Activated naive CD4-positive, alpha-beta T cell treated with anti-CD3 and anti-CD28 coated beads, Interleukin-2, amount 50 U/mL, for 16 hours (primary cell): Measurements from ENCODE around the gene PPP4R3B.
A peak's percentile ranks its signal among the peaks of the same experiment; 100 is the strongest.
"Not testable (repeated sequence)": the region's sequence is repeated elsewhere in the genome, so short reads cannot be mapped to it uniquely, and the experiment has no call there.

Source experiments
- DNase-seq: peaks from one replicate; pipeline ENCODE4 v3.0.0-alpha.2; 2020

Gene PPP4R3B

GRCh38 chr2:55592130-55592529 is 25.3 kb downstream of the PPP4R3B start:
- DNase-seq = no peak

- DNase-seq = no peak
Observed at GRCh38 chr2:55590810-55591440, 26.5 kb downstream of the PPP4R3B start.

GRCh38 chr2:55585451-55586080 is 31.9 kb downstream of the PPP4R3B start:
- DNase-seq = no peak

GRCh38 chr2:55581874-55582547 is 35.4 kb downstream of the PPP4R3B start:
- DNase-seq = no peak

GRCh38 chr2:55581435-55581834 is 36.0 kb downstream of the PPP4R3B start:
- no peak for DNase-seq

GRCh38 chr2:55569002-55569401 is 48.4 kb downstream of the PPP4R3B start:
- not testable (repeated sequence) for DNase-seq

- no peak for DNase-seq
Observed at GRCh38 chr2:55567298-55567697, 50.1 kb downstream of the PPP4R3B start.

GRCh38 chr2:55565613-55566012 is 51.8 kb downstream of the PPP4R3B start:
- no peak for DNase-seq

- DNase-seq = no peak
Observed at GRCh38 chr2:55560855-55561254, 56.6 kb downstream of the PPP4R3B start.

GRCh38 chr2:55556809-55557208 is 60.6 kb downstream of the PPP4R3B start:
- DNase-seq = no peak

- no peak for DNase-seq
Observed at GRCh38 chr2:55555977-55556376, 61.4 kb downstream of the PPP4R3B start.

GRCh38 chr2:55553321-55553720 is 64.1 kb downstream of the PPP4R3B start:
- DNase-seq = no peak

- DNase-seq = no peak
Observed at GRCh38 chr2:55550368-55551102, 66.9 kb downstream of the PPP4R3B start.

- not testable (repeated sequence) for DNase-seq
Observed at GRCh38 chr2:55547679-55548078, 69.7 kb downstream of the PPP4R3B start.

- no peak for DNase-seq
Observed at GRCh38 chr2:55547001-55547400, 70.4 kb downstream of the PPP4R3B start.

GRCh38 chr2:55530539-55531081 is 86.8 kb downstream of the PPP4R3B start:
- no peak for DNase-seq

- no peak for DNase-seq
Observed at GRCh38 chr2:55526174-55526573, 91.2 kb downstream of the PPP4R3B start.

- no peak for DNase-seq
Observed at GRCh38 chr2:55524884-55525437, 92.5 kb downstream of the PPP4R3B start.

- DNase-seq = peak; percentile 54
Observed at GRCh38 chr2:55519938-55520885, 97.2 kb downstream of the PPP4R3B start.

GRCh38 chr2:55518841-55519165 is 98.6 kb downstream of the PPP4R3B start:
- no peak for DNase-seq

GRCh38 chr2:55511508-55512124 is 105.8 kb downstream of the PPP4R3B start:
- DNase-seq = no peak
